GM21360 (cell line): ENCODE data around the gene DAZAP2.
A peak's percentile ranks its signal among the peaks of the same experiment; 100 is the strongest.

Experiments
- ATAC-seq: cut with Tn5 transposase; IDR thresholded peaks from one replicate; pipeline ENCODE4 v1.9.1; 2021; ENCODE audit warnings: mild to moderate bottlenecking, moderate library complexity; ENCODE audit not compliant: unreplicated experiment

DAZAP2 gene

GRCh38 chr12:51238510-51239334, at the start of gene DAZAP2:
TSS of gene DAZAP2 (plus strand) at chr12:51238826. CDS start at chr12:51238908, 82 bp downstream.
- peak; percentile 91 for ATAC-seq

- no peak for ATAC-seq
Observed at GRCh38 chr12:51189790-51190355, 48.8 kb upstream of the DAZAP2 start.

- ATAC-seq, result no peak
Observed at GRCh38 chr12:51190820-51191219, 47.8 kb upstream of the DAZAP2 start.

- no peak for ATAC-seq
Observed at GRCh38 chr12:51191516-51192283, 46.9 kb upstream of the DAZAP2 start.

- no peak for ATAC-seq
Observed at GRCh38 chr12:51192284-51192671, 46.3 kb upstream of the DAZAP2 start.

- ATAC-seq, result no peak
Observed at GRCh38 chr12:51195841-51196240, 42.8 kb upstream of the DAZAP2 start.

- ATAC-seq, result no peak
Observed at GRCh38 chr12:51196547-51196946, 42.1 kb upstream of the DAZAP2 start.

GRCh38 chr12:51197736-51198567, 40.7 kb upstream of the DAZAP2 start:
- ATAC-seq, result no peak

GRCh38 chr12:51198568-51199365, 39.9 kb upstream of the DAZAP2 start:
- ATAC-seq, result no peak

GRCh38 chr12:51199366-51199945, 39.2 kb upstream of the DAZAP2 start:
- no peak for ATAC-seq

- ATAC-seq, result no peak
Observed at GRCh38 chr12:51200156-51200555, 38.5 kb upstream of the DAZAP2 start.

GRCh38 chr12:51200806-51201205, 37.8 kb upstream of the DAZAP2 start:
- no peak for ATAC-seq

- no peak for ATAC-seq
Observed at GRCh38 chr12:51202718-51203117, 35.9 kb upstream of the DAZAP2 start.

- ATAC-seq, result no peak
Observed at GRCh38 chr12:51205350-51205749, 33.3 kb upstream of the DAZAP2 start.

GRCh38 chr12:51208016-51208660, 30.5 kb upstream of the DAZAP2 start:
- ATAC-seq, result no peak

GRCh38 chr12:51209259-51209658, 29.4 kb upstream of the DAZAP2 start:
- ATAC-seq, result no peak

GRCh38 chr12:51210690-51211395, 27.8 kb upstream of the DAZAP2 start:
- ATAC-seq, result no peak

- no peak for ATAC-seq
Observed at GRCh38 chr12:51214895-51215294, 23.7 kb upstream of the DAZAP2 start.

- no peak for ATAC-seq
Observed at GRCh38 chr12:51216642-51217041, 22.0 kb upstream of the DAZAP2 start.
